ENCODE measurements around the gene DENND1A.

Gene DENND1A

DNA sequence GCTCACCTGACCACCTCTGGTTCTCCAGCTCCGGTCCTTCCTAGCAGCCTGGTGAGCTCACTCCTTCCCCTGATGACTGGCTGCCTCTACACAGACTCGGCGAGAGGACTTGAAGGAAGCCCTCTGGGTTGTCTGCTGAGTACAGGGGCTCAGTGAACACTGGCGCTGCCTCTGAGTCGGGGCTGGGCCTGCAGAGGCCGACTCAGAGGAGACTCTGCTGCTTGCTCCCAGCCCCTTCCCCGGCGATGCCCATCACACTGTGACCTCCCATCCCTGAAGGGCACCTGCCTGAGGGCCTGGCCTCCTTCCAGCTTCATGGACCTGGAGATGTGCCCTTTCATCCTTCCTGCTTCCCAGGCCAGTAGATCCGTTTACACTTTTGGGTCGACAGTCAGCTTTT, 551.9 kb downstream of the DENND1A start:
- TF ChIP-seq YY1 (IDR thresholded peaks at IDR 0.05; ENCODE audit: insufficient read depth, insufficient read length) (no peak), ZNF274 (IDR thresholded peaks at IDR 0.05; ENCODE audit: low read depth, low read length) (no peak), SUZ12 (IDR thresholded peaks at IDR 0.05; ENCODE audit: extremely low read depth, insufficient read depth, insufficient read length) (no peak)
- H3K4me1 ChIP-seq (ENCODE audit: insufficient read depth, insufficient read length), result peaks cover 40% of the 10 kb centered on the region
- peak overlapping the region; percentile 12 for H3K9ac ChIP-seq (ENCODE audit: insufficient read length, low read depth)
- no peaks in the 10 kb centered on the region for H3K36me3 ChIP-seq (ENCODE audit: insufficient read depth, insufficient read length, low read length)
- H3K9me3 ChIP-seq (ENCODE audit: insufficient read depth, low read length), result no peaks in the 10 kb centered on the region
- H3K4me3 ChIP-seq (ENCODE audit: insufficient read length, low read depth), result no peak overlapping the region
- no peak for DNase-seq (ENCODE audit: low read depth, low spot score)
- H3K27me3 ChIP-seq (ENCODE audit: insufficient read depth, insufficient read length), result no peaks in the 10 kb centered on the region

GRCh38 chr9:123377211-123377971, 552.5 kb downstream of the DENND1A start:
- no peak for DNase-seq (ENCODE audit: low read depth, low spot score)
- peaks cover 40% of the 10 kb centered on the region for H3K4me1 ChIP-seq (ENCODE audit: insufficient read depth, insufficient read length)
- no peak overlapping the region for H3K4me3 ChIP-seq (ENCODE audit: insufficient read length, low read depth)
- no peaks in the 10 kb centered on the region for H3K36me3 ChIP-seq (ENCODE audit: insufficient read depth, insufficient read length, low read length)
- H3K9ac ChIP-seq (ENCODE audit: insufficient read length, low read depth), result peak overlapping the region; percentile 12
- TF ChIP-seq SUZ12 (IDR thresholded peaks at IDR 0.05; ENCODE audit: extremely low read depth, insufficient read depth, insufficient read length), result no peak
- TF ChIP-seq ZNF274 (IDR thresholded peaks at IDR 0.05; ENCODE audit: low read depth, low read length), result no peak
- no peak for TF ChIP-seq YY1 (IDR thresholded peaks at IDR 0.05; ENCODE audit: insufficient read depth, insufficient read length)
- H3K9me3 ChIP-seq (ENCODE audit: insufficient read depth, low read length), result no peaks in the 10 kb centered on the region
- H3K27me3 ChIP-seq (ENCODE audit: insufficient read depth, insufficient read length), result no peaks in the 10 kb centered on the region

GRCh38 chr9:123376218-123377071, 553.5 kb downstream of the DENND1A start:
- peaks cover 6% of the 10 kb centered on the region for H3K36me3 ChIP-seq (ENCODE audit: insufficient read depth, insufficient read length, low read length)
- peak overlapping the region; percentile 33 for H3K9ac ChIP-seq (ENCODE audit: insufficient read length, low read depth)
- DNase-seq (ENCODE audit: low read depth, low spot score), result no peak
- H3K4me1 ChIP-seq (ENCODE audit: insufficient read depth, insufficient read length), result peaks cover 40% of the 10 kb centered on the region
- H3K4me3 ChIP-seq (ENCODE audit: insufficient read length, low read depth), result no peak overlapping the region
- H3K27me3 ChIP-seq (ENCODE audit: insufficient read depth, insufficient read length), result no peaks in the 10 kb centered on the region
- H3K9me3 ChIP-seq (ENCODE audit: insufficient read depth, low read length), result no peaks in the 10 kb centered on the region
- TF ChIP-seq ZNF274 (IDR thresholded peaks at IDR 0.05; ENCODE audit: low read depth, low read length), result no peak
- TF ChIP-seq SUZ12 (IDR thresholded peaks at IDR 0.05; ENCODE audit: extremely low read depth, insufficient read depth, insufficient read length), result no peak
- TF ChIP-seq YY1 (IDR thresholded peaks at IDR 0.05; ENCODE audit: insufficient read depth, insufficient read length), result no peak

GRCh38 chr9:123375469-123376132, 554.3 kb downstream of the DENND1A start:
- Histone ChIP-seq H3K9ac (ENCODE audit: insufficient read length, low read depth) (peak overlapping the region; percentile 33), H3K4me3 (ENCODE audit: insufficient read length, low read depth) (no peak overlapping the region), H3K4me1 (ENCODE audit: insufficient read depth, insufficient read length) (peaks cover 40% of the 10 kb centered on the region), H3K27me3 (ENCODE audit: insufficient read depth, insufficient read length) (no peaks in the 10 kb centered on the region), H3K9me3 (ENCODE audit: insufficient read depth, low read length) (no peaks in the 10 kb centered on the region), H3K36me3 (ENCODE audit: insufficient read depth, insufficient read length, low read length) (peaks cover 13% of the 10 kb centered on the region)
- DNase-seq (ENCODE audit: low read depth, low spot score), result no peak
- TF ChIP-seq YY1 (IDR thresholded peaks at IDR 0.05; ENCODE audit: insufficient read depth, insufficient read length), result no peak
- TF ChIP-seq ZNF274 (IDR thresholded peaks at IDR 0.05; ENCODE audit: low read depth, low read length), result no peak
- no peak for TF ChIP-seq SUZ12 (IDR thresholded peaks at IDR 0.05; ENCODE audit: extremely low read depth, insufficient read depth, insufficient read length)

GRCh38 chr9:123373946-123374345, 556.0 kb downstream of the DENND1A start:
- DNase-seq (ENCODE audit: low read depth, low spot score), result peak; percentile 75
- Histone ChIP-seq H3K27me3 (ENCODE audit: insufficient read depth, insufficient read length) (no peaks in the 10 kb centered on the region), H3K9ac (ENCODE audit: insufficient read length, low read depth) (no peak overlapping the region), H3K9me3 (ENCODE audit: insufficient read depth, low read length) (no peaks in the 10 kb centered on the region), H3K36me3 (ENCODE audit: insufficient read depth, insufficient read length, low read length) (peaks cover 20% of the 10 kb centered on the region), H3K4me3 (ENCODE audit: insufficient read length, low read depth) (no peak overlapping the region), H3K4me1 (ENCODE audit: insufficient read depth, insufficient read length) (peaks cover 37% of the 10 kb centered on the region)
- no peak for TF ChIP-seq SUZ12 (IDR thresholded peaks at IDR 0.05; ENCODE audit: extremely low read depth, insufficient read depth, insufficient read length)
- TF ChIP-seq YY1 (IDR thresholded peaks at IDR 0.05; ENCODE audit: insufficient read depth, insufficient read length), result no peak

GRCh38 chr9:123373447-123373923, 556.4 kb downstream of the DENND1A start:
- H3K4me3 ChIP-seq (ENCODE audit: insufficient read length, low read depth), result no peak overlapping the region
- TF ChIP-seq ZNF274 (IDR thresholded peaks at IDR 0.05; ENCODE audit: low read depth, low read length), result no peak
- no peak for TF ChIP-seq YY1 (IDR thresholded peaks at IDR 0.05; ENCODE audit: insufficient read depth, insufficient read length)
- no peak for TF ChIP-seq SUZ12 (IDR thresholded peaks at IDR 0.05; ENCODE audit: extremely low read depth, insufficient read depth, insufficient read length)

More at GRCh38 chr9:123373447-123373923, 556.4 kb downstream of the DENND1A start:
- peaks cover 20% of the 10 kb centered on the region for H3K36me3 ChIP-seq (ENCODE audit: insufficient read depth, insufficient read length, low read length)
- H3K4me1 ChIP-seq (ENCODE audit: insufficient read depth, insufficient read length), result peaks cover 39% of the 10 kb centered on the region
- no peak for DNase-seq (ENCODE audit: low read depth, low spot score)
- no peaks in the 10 kb centered on the region for H3K27me3 ChIP-seq (ENCODE audit: insufficient read depth, insufficient read length)
- H3K9me3 ChIP-seq (ENCODE audit: insufficient read depth, low read length), result no peaks in the 10 kb centered on the region
- H3K9ac ChIP-seq (ENCODE audit: insufficient read length, low read depth), result no peak overlapping the region

All from NT2/D1 (cell line).